OCI-LY7 (cell line): ENCODE results near the gene SUFU. TPM values are rescaled to one million over a fixed set of nuclear protein-coding genes. Genes with fewer than 3 reads are reported as not detected.
A peak's percentile ranks its signal among the peaks of the same experiment; 100 is the strongest.

ENCODE experiments used
- BruUV-seq: library from RNA; stranded (reverse); fragments of 400-500 nt; replicated peaks from 2 replicates; lab custom pipeline; 2021; lab: Mats Ljungman, UMichigan
- CTCF ChIA-PET: fragments of 300-600 bp; sonication (Branson Sonifier 250); formaldehyde crosslinking; loops from one replicate; lab custom pipeline; 2022; ENCODE audit warnings: antibody characterized with exemption; ENCODE audit not compliant: unreplicated experiment; lab: Charles Lee
- POLR2A ChIA-PET: fragments of 300-600 bp; sonication (Branson Sonifier 250); formaldehyde crosslinking; loops from one replicate; lab custom pipeline; 2022; ENCODE audit warnings: antibody characterized with exemption; lab: Charles Lee
- DNase-seq: peaks from one replicate; pipeline ENCODE4 v3.0.0-alpha.2; 2015; ENCODE audit warnings: low spot score
- H2AFZ ChIP-seq: fragments of 200-600 bp; sonication (generic), shearing (Covaris generic); 2 replicates; pipeline ENCODE4 v1.6.1; 2014; ENCODE audit warnings: mild to moderate bottlenecking, antibody characterized with exemption, low read length, moderate library complexity
- H3K27ac ChIP-seq: fragments of 200-600 bp; sonication (generic); 2 replicates; pipeline ENCODE4 v1.5.1; 2014; ENCODE audit warnings: mixed run types, low read depth, mild to moderate bottlenecking, moderate library complexity, low read length, inconsistent platforms; ENCODE audit not compliant: poor library complexity, severe bottlenecking
- H3K36me3 ChIP-seq: fragments of 200-600 bp; sonication (generic); 2 replicates; pipeline ENCODE4 v1.6.1; 2014; ENCODE audit warnings: mild to moderate bottlenecking, antibody characterized with exemption, low read length, moderate library complexity, mixed read lengths; ENCODE audit not compliant: insufficient read depth
- H3K4me1 ChIP-seq: fragments of 200-600 bp; sonication (generic); 2 replicates; pipeline ENCODE4 v1.5.1; 2014; ENCODE audit warnings: mild to moderate bottlenecking, low read length; ENCODE audit not compliant: insufficient read depth, poor library complexity, severe bottlenecking
- H3K4me2 ChIP-seq: fragments of 200-600 bp; sonication (generic); 2 replicates; pipeline ENCODE4 v1.6.1; 2014; ENCODE audit warnings: mild to moderate bottlenecking, low read length
- H3K4me3 ChIP-seq: fragments of 200-600 bp; sonication (generic); 2 replicates; pipeline ENCODE4 v1.5.1; 2014; ENCODE audit warnings: mild to moderate bottlenecking, low read depth, low read length; ENCODE audit not compliant: poor library complexity, severe bottlenecking
- H3K79me2 ChIP-seq: fragments of 200-600 bp; sonication (generic); 2 replicates; pipeline ENCODE4 v1.6.1; 2016; ENCODE audit warnings: low read depth, mild to moderate bottlenecking, low read length, moderate library complexity, mixed read lengths; ENCODE audit not compliant: insufficient read depth
- H3K9me2 ChIP-seq: fragments of 200-600 bp; sonication (generic); 2 replicates; pipeline ENCODE4 v1.6.1; 2016; ENCODE audit warnings: mild to moderate bottlenecking, low read length, mixed read lengths; ENCODE audit not compliant: insufficient read depth
- H3K9me3 ChIP-seq: fragments of 200-600 bp; sonication (generic); 2 replicates; pipeline ENCODE4 v1.6.1; 2014; ENCODE audit warnings: mild to moderate bottlenecking, mixed run types, low read length, mixed read lengths
- H4K20me1 ChIP-seq: fragments of 200-600 bp; sonication (generic); 2 replicates; pipeline ENCODE4 v1.6.1; 2014; ENCODE audit warnings: mild to moderate bottlenecking, antibody characterized with exemption, low read length, moderate library complexity, mixed read lengths; ENCODE audit not compliant: insufficient read depth
- CTCF ChIP-seq: fragments of 200-600 bp; sonication (generic); conservative IDR thresholded peaks from 2 replicates; pipeline ENCODE4 v1.5.1; 2014; ENCODE audit warnings: mild to moderate bottlenecking, antibody characterized with exemption, low read length, moderate library complexity, mixed read lengths
- EZH2phosphoT487 ChIP-seq: fragments of 200-600 bp; sonication (generic); IDR thresholded peaks from 2 replicates; pipeline ENCODE4 v1.6.1; 2018; ENCODE audit warnings: low read depth, borderline replicate concordance, mild to moderate bottlenecking, mixed run types, antibody characterized with exemption, low read length, moderate library complexity, mixed read lengths
- intact Hi-C: fragments of 100-400 bp; cut with micrococcal nuclease; formaldehyde crosslinking; loops from one replicate; pipeline ENCODE4 v1.10.0; 2022; ENCODE audit not compliant: unreplicated experiment
- total RNA-seq, 2 experiments: library from RNA; depleted of rRNA in 1 of 2; stranded (reverse); fragments of >200 nt in 1 of 2; shearing (Covaris generic) in 1 of 2; gene quantifications; 2 replicates each; pipeline ENCODE4 v1.2.3, GENCODE V29; 2014 to 2022

The SUFU gene
- total RNA-seq, 2 experiments from 2014 or later, result 4.9 to 10.0 TPM

GRCh38 chr10:102455893-102456471 is 47.8 kb upstream of the SUFU start:
- peaks cover 11% of the 10 kb centered on the region for H3K79me2 ChIP-seq
- H3K27ac ChIP-seq, result no peak overlapping the region
- H4K20me1 ChIP-seq, result no peaks in the 10 kb centered on the region
- TF ChIP-seq EZH2phosphoT487 (no peak), CTCF (no peak)
- H3K4me1 ChIP-seq, result peaks cover 24% of the 10 kb centered on the region
- H3K9me3 ChIP-seq, result no peaks in the 10 kb centered on the region
- TSS peak; percentile 64 for BruUV-seq
- H2AFZ ChIP-seq, result no peak overlapping the region
- no peak overlapping the region for H3K4me3 ChIP-seq
- no peaks in the 10 kb centered on the region for H3K9me2 ChIP-seq
- no peak overlapping the region for H3K4me2 ChIP-seq
- POLR2A ChIA-PET, result no interaction called here
- intact Hi-C loops, result no loop called here
- CTCF ChIA-PET, result no interaction called here
- no peak for DNase-seq
- peaks cover 45% of the 10 kb centered on the region for H3K36me3 ChIP-seq

GRCh38 chr10:102457591-102458150 is 46.1 kb upstream of the SUFU start:
- no peak for DNase-seq
- Histone ChIP-seq H3K4me3 (no peak overlapping the region), H3K9me2 (no peaks in the 10 kb centered on the region), H3K4me1 (peaks cover 23% of the 10 kb centered on the region), H3K27ac (no peak overlapping the region), H3K36me3 (peaks cover 28% of the 10 kb centered on the region), H3K79me2 (peaks cover 12% of the 10 kb centered on the region; the same call in 1 of the 2 replicates), H3K9me3 (no peaks in the 10 kb centered on the region), H3K4me2 (no peak overlapping the region), H4K20me1 (no peaks in the 10 kb centered on the region), H2AFZ (no peak overlapping the region)
- TF ChIP-seq EZH2phosphoT487, result no peak
- TF ChIP-seq CTCF, result no peak
- intact Hi-C loops, result no loop called here
- POLR2A ChIA-PET, result interaction anchor here (0.8 kb wide), 1 partner anchor 8 kb away, joined by 4 read pairs; no protein-coding TSS in a partner anchor
- BruUV-seq, result no TSS peak
- CTCF ChIA-PET, result no interaction called here

GRCh38 chr10:102458656-102459055 is 45.1 kb upstream of the SUFU start:
- intact Hi-C loops, result no loop called here
- Histone ChIP-seq H3K4me3 (no peak overlapping the region), H3K9me2 (no peaks in the 10 kb centered on the region), H3K36me3 (peaks cover 18% of the 10 kb centered on the region), H3K79me2 (peaks cover 15% of the 10 kb centered on the region; the same call in 1 of the 2 replicates), H2AFZ (no peak overlapping the region), H4K20me1 (no peaks in the 10 kb centered on the region), H3K9me3 (no peaks in the 10 kb centered on the region), H3K27ac (no peak overlapping the region), H3K4me1 (peaks cover 25% of the 10 kb centered on the region), H3K4me2 (no peak overlapping the region)
- no peak for DNase-seq
- ChIA-PET POLR2A (interaction anchor here (0.6 kb wide), 1 partner anchor 9 kb away, joined by 5 read pairs; no protein-coding TSS in a partner anchor), CTCF (no interaction called here)
- no peak for TF ChIP-seq EZH2phosphoT487
- no peak for TF ChIP-seq CTCF
- no TSS peak for BruUV-seq
